K562 (cell line): ENCODE measurements around the gene APLF. TPM values are rescaled to one million over a fixed set of nuclear protein-coding genes. Genes with fewer than 3 reads are reported as not detected.

Experiments
- ARNT ChIP-seq, 2 experiments: fragments of 450-650 bp; IDR thresholded peaks; 2 replicates each; pipeline ENCODE4 v1.6.1; 2016; ENCODE audit warnings: mild to moderate bottlenecking in 1 of 2
- CC2D1A ChIP-seq: fragments of 450-650 bp; IDR thresholded peaks from 2 replicates; pipeline ENCODE4 v1.6.1; 2017; ENCODE audit warnings: mild to moderate bottlenecking
- CXXC5 ChIP-seq: fragments of 250-450 bp; sonication (Bioruptor Pico); IDR thresholded peaks from 2 replicates; pipeline ENCODE4 v1.8.0; 2022; ENCODE audit warnings: inconsistent platforms, mild to moderate bottlenecking, moderate library complexity
- GTF3C2 ChIP-seq: IDR thresholded peaks from 3 replicates; pipeline ENCODE4 v1.6.1; 2011; ENCODE audit warnings: borderline replicate concordance, mild to moderate bottlenecking, moderate library complexity; ENCODE audit not compliant: insufficient read length; ENCODE audit errors: extremely low read depth
- ILF3 ChIP-seq: fragments of 450-650 bp; IDR thresholded peaks from 2 replicates; pipeline ENCODE4 v1.6.1; 2018; ENCODE audit warnings: antibody characterized with exemption, mild to moderate bottlenecking, moderate library complexity, borderline replicate concordance
- KLF6 ChIP-seq: fragments of 250-450 bp; sonication (Bioruptor Pico); IDR thresholded peaks from 2 replicates; pipeline ENCODE4 v1.4.0; 2020; ENCODE audit warnings: mild to moderate bottlenecking, moderate library complexity, borderline replicate concordance
- LCOR ChIP-seq: sonication (generic); formaldehyde crosslinking; IDR thresholded peaks from 2 replicates; pipeline ENCODE4 v1.8.0; 2022; ENCODE audit warnings: mild to moderate bottlenecking, missing genetic modification reagents
- NFATC3 ChIP-seq: fragments of 450-650 bp; IDR thresholded peaks from 2 replicates; pipeline ENCODE4 v1.6.1; 2017; ENCODE audit warnings: mild to moderate bottlenecking
- PTRF ChIP-seq: fragments of 450-650 bp; IDR thresholded peaks from 2 replicates; pipeline ENCODE4 v1.6.1; 2016; ENCODE audit warnings: mild to moderate bottlenecking, missing genetic modification characterization, missing compliant biosample characterization
- SMAD2 ChIP-seq: fragments of 150-350 bp; IDR thresholded peaks from 2 replicates; pipeline ENCODE4 v1.6.1; 2014; ENCODE audit warnings: low read depth, mild to moderate bottlenecking, low read length
- SMARCA4 ChIP-seq: fragments of 450-650 bp; IDR thresholded peaks from 2 replicates; pipeline ENCODE4 v1.6.1; 2016
- SPI1 ChIP-seq: IDR thresholded peaks from 2 replicates; pipeline ENCODE4 v1.6.1; 2011; ENCODE audit warnings: low read depth, low read length, control low read depth, borderline replicate concordance
- SREBF1 ChIP-seq: fragments of 150-350 bp; IDR thresholded peaks from 2 replicates; pipeline ENCODE4 v1.6.1; 2014; ENCODE audit warnings: antibody characterized with exemption, low read depth, low read length, borderline replicate concordance
- ZBTB11 ChIP-seq, 3 experiments: fragments of 200-800 bp in 1 of 3; fragments of 250-450 bp in 1 of 3; fragments of 450-650 bp in 1 of 3; sonication (Bioruptor Pico) in 1 of 3; sonication (Bioruptor generic) in 1 of 3; formaldehyde crosslinking in 1 of 3; IDR thresholded peaks; 2 replicates each; pipeline versions ENCODE4 v1.6.1 to v1.8.0; 2016 to 2022; ENCODE audit warnings: mild to moderate bottlenecking in 2 of 3, missing genetic modification characterization in 2 of 3, missing compliant biosample characterization in 1 of 3, moderate library complexity in 1 of 3
- ZBTB17 ChIP-seq: fragments of 450-650 bp; formaldehyde crosslinking; IDR thresholded peaks from 2 replicates; pipeline ENCODE4 v1.4.0; 2020; ENCODE audit warnings: mild to moderate bottlenecking
- ZNF124 ChIP-seq: sonication (generic); formaldehyde crosslinking; IDR thresholded peaks from 2 replicates; pipeline ENCODE4 v1.8.1; 2022; ENCODE audit warnings: missing genetic modification reagents
- ZNF551 ChIP-seq: fragments of 250-450 bp; sonication (Bioruptor Pico); IDR thresholded peaks from 2 replicates; pipeline ENCODE4 v1.5.0; 2021; ENCODE audit warnings: mild to moderate bottlenecking, moderate library complexity
- polyA plus RNA-seq, 8 experiments: library from polyadenylated mRNA; depleted of rRNA in 4 of 8; stranded (reverse) in 5 of 8; unstranded in 3 of 8; fragments of >200 nt; fragmentation: Nextera tagmentation in 2 of 8; fragmentation: Illumina TruSeq in 1 of 8; extraction: Ambion mirVana in 2 of 8; extraction: Trizol in 1 of 8; gene quantifications; 2 replicates each; pipeline versions ENCODE4 v1.2.1 to v1.2.3, GENCODE V29; 2011 to 2014; ENCODE audit warnings: inconsistent platforms in 1 of 8, missing spikeins in 1 of 8
- total RNA-seq, 7 experiments: library from RNA; depleted of rRNA in 6 of 7; stranded (reverse); fragments of >200 nt in 6 of 7; fragmentation: Illumina TruSeq in 2 of 7; extraction: Trizol in 2 of 7; gene quantifications; 2 replicates each; pipeline versions ENCODE4 v1.2.1 to v1.2.3, GENCODE V29; 2011 to 2021; ENCODE audit warnings: low replicate concordance in 1 of 7
- TF ChIP-seq, protein P1 (sequence below): sonication (generic); formaldehyde crosslinking; IDR thresholded peaks from 2 replicates; pipeline ENCODE4 v1.8.1; 2023; ENCODE audit warnings: mild to moderate bottlenecking, missing genetic modification reagents

The APLF gene
- total and polyA plus RNA-seq, 9 of the 15 experiments (the other 6 are each of a cell fraction or from before 2014, with no cell fraction given) = 0.07 to 1.1 (median 0.71) TPM

DNA sequence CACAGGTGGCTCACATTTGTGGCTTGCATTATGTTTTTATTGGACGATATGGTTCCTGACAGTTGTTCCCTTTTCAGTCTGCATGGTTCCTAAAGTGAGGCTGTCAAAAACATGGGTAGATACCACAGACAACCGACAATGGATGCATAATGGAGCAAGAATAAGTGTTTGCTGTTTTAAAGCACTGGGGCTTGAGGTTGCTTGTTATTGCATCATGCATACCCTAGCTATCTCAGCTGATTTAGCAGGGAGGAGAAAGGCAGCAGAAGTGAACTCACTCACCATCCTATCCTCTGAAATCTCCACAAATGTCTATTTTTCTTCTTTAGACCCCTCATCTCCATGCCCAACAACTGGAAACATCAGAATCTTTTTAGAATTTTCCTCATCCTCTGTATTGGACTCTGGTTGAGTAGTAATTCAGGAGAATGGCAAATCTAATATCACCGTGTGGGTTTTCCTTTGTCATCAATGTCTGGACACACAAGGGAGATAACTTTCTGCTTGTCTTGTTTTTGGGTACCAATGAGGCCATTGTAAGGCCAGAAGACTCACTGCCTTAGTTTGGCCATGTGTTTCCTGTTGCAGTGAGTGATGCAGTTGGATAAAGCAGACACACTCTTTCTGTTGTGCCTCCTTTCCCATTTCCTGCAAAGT is 47.0 kb upstream of the APLF start (continued):
- TF ChIP-seq GTF3C2 = no peak
- TF ChIP-seq ILF3 = no peak
- TF ChIP-seq SMARCA4 = peak; percentile 91
- TF ChIP-seq SPI1 = no peak
- TF ChIP-seq ZBTB11 (CRISPR knock-in tag; IDR thresholded peaks at IDR 0.05) = no peak
- TF ChIP-seq SMAD2 = no peak
- peak in 1 of 2 experiments; percentile 81; a peak in 1 of 4 replicates for TF ChIP-seq ARNT (IDR thresholded peaks at IDR 0.05)
- peak; percentile 89 for TF ChIP-seq KLF6 (CRISPR knock-in tag)
- no peak for TF ChIP-seq SREBF1
- no peak for TF ChIP-seq ZNF124 (CRISPR knock-in tag)
- peak; percentile 38; the same call in 1 of the 2 replicates for TF ChIP-seq PTRF (tag)
- TF ChIP-seq CC2D1A = no peak
- no peak for TF ChIP-seq LCOR (CRISPR knock-in tag)
- peak; percentile 23; the same call in 1 of the 2 replicates for TF ChIP-seq NFATC3
- no peak for TF ChIP-seq ZNF551 (CRISPR knock-in tag)
- peak; percentile 89 for TF ChIP-seq ZBTB17 (CRISPR knock-in tag)
- TF ChIP-seq, protein P1, sequence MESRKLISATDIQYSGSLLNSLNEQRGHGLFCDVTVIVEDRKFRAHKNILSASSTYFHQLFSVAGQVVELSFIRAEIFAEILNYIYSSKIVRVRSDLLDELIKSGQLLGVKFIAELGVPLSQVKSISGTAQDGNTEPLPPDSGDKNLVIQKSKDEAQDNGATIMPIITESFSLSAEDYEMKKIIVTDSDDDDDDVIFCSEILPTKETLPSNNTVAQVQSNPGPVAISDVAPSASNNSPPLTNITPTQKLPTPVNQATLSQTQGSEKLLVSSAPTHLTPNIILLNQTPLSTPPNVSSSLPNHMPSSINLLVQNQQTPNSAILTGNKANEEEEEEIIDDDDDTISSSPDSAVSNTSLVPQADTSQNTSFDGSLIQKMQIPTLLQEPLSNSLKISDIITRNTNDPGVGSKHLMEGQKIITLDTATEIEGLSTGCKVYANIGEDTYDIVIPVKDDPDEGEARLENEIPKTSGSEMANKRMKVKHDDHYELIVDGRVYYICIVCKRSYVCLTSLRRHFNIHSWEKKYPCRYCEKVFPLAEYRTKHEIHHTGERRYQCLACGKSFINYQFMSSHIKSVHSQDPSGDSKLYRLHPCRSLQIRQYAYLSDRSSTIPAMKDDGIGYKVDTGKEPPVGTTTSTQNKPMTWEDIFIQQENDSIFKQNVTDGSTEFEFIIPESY = no peak
- TF ChIP-seq CXXC5 (CRISPR knock-in tag) = peak; percentile 82
